HepG2 (cell line): ENCODE data around the gene TUBGCP4. TPM values are rescaled to one million over a fixed set of nuclear protein-coding genes. Genes with fewer than 3 reads are reported as not detected.

Experiments used
- ATF2 ChIP-seq: sonication (generic); formaldehyde crosslinking; IDR thresholded peaks from 2 replicates; pipeline ENCODE4 v1.4.0; 2020; ENCODE audit warnings: missing genetic modification reagents
- BRF2 ChIP-seq: sonication (generic); formaldehyde crosslinking; IDR thresholded peaks from 2 replicates; pipeline ENCODE4 v1.8.1; 2022; ENCODE audit warnings: mild to moderate bottlenecking, missing genetic modification reagents
- CHCHD3 ChIP-seq: sonication (generic); formaldehyde crosslinking; IDR thresholded peaks from 2 replicates; pipeline ENCODE4 v1.8.0; 2022; ENCODE audit warnings: mild to moderate bottlenecking, missing genetic modification reagents, moderate library complexity
- DPF2 ChIP-seq: sonication (generic); formaldehyde crosslinking; IDR thresholded peaks from 2 replicates; pipeline ENCODE4 v1.4.0; 2020; ENCODE audit warnings: mild to moderate bottlenecking, low read depth, missing genetic modification reagents, borderline replicate concordance
- EP300 ChIP-seq, 3 experiments: sonication (generic) in 1 of 3; formaldehyde crosslinking in 1 of 3; IDR thresholded peaks; 2 replicates each; pipeline versions ENCODE4 v1.5.1 to v1.6.1; 2011 to 2020; ENCODE audit warnings: low read depth in 2 of 3, low read length in 2 of 3, borderline replicate concordance in 1 of 3, improper control_type of control experiment in 1 of 3, mild to moderate bottlenecking in 1 of 3, missing genetic modification reagents in 1 of 3, moderate library complexity in 1 of 3
- ERF ChIP-seq: IDR thresholded peaks from 2 replicates; pipeline ENCODE4 v1.6.1; 2018; ENCODE audit warnings: missing biosample characterization, missing genetic modification reagents
- FOSL1 ChIP-seq: sonication (generic); formaldehyde crosslinking; IDR thresholded peaks from 2 replicates; pipeline ENCODE4 v1.9.0; 2021; ENCODE audit warnings: missing genetic modification reagents, borderline replicate concordance
- FOXC1 ChIP-seq: sonication (generic); formaldehyde crosslinking; IDR thresholded peaks from 2 replicates; pipeline ENCODE4 v1.8.0; 2022; ENCODE audit warnings: mild to moderate bottlenecking, missing genetic modification reagents, borderline replicate concordance
- HBP1 ChIP-seq: IDR thresholded peaks from 2 replicates; pipeline ENCODE4 v1.6.1; 2016; ENCODE audit warnings: low read depth, control low read depth
- HNRNPUL1 ChIP-seq: fragments of 200-400 bp; formaldehyde crosslinking; IDR thresholded peaks from 2 replicates; pipeline ENCODE4 v1.6.1; 2017; ENCODE audit warnings: low read depth, mild to moderate bottlenecking, low read length, moderate library complexity
- HOXD1 ChIP-seq: sonication (generic); formaldehyde crosslinking; IDR thresholded peaks from 2 replicates; pipeline ENCODE4 v1.5.0; 2020; ENCODE audit warnings: missing genetic modification reagents
- MAF1 ChIP-seq: sonication (generic); formaldehyde crosslinking; IDR thresholded peaks from 2 replicates; pipeline ENCODE4 v1.5.0; 2020; ENCODE audit warnings: missing genetic modification reagents, borderline replicate concordance
- MIER3 ChIP-seq: IDR thresholded peaks from 2 replicates; pipeline ENCODE4 v1.6.1; 2016; ENCODE audit warnings: missing compliant biosample characterization, borderline replicate concordance
- RFX1 ChIP-seq: fragments of 450-650 bp; IDR thresholded peaks from 2 replicates; pipeline ENCODE4 v1.6.1; 2017
- RNF2 ChIP-seq: fragments of 450-650 bp; conservative IDR thresholded peaks from 2 replicates; pipeline ENCODE4 v1.6.1; 2016; ENCODE audit warnings: low read depth
- TBP ChIP-seq: sonication (generic); formaldehyde crosslinking; IDR thresholded peaks from 2 replicates; pipeline ENCODE4 v1.5.0; 2020; ENCODE audit warnings: missing genetic modification reagents
- TCF7L2 ChIP-seq: IDR thresholded peaks from 2 replicates; pipeline ENCODE4 v1.6.1; 2011; ENCODE audit warnings: mild to moderate bottlenecking, low read depth, low read length, moderate library complexity
- ZBTB14 ChIP-seq: sonication (generic); formaldehyde crosslinking; IDR thresholded peaks from 2 replicates; pipeline ENCODE4 v1.4.0; 2020; ENCODE audit warnings: missing genetic modification reagents
- ZFP37 ChIP-seq: sonication (generic); formaldehyde crosslinking; IDR thresholded peaks from 2 replicates; pipeline ENCODE4 v1.4.0; 2020; ENCODE audit warnings: missing genetic modification reagents, borderline replicate concordance
- ZNF12 ChIP-seq: sonication (generic); formaldehyde crosslinking; IDR thresholded peaks from 2 replicates; pipeline ENCODE4 v1.5.0; 2020; ENCODE audit warnings: missing genetic modification reagents
- ZNF230 ChIP-seq: sonication (generic); formaldehyde crosslinking; IDR thresholded peaks from 2 replicates; pipeline ENCODE4 v1.4.0; 2020; ENCODE audit warnings: mild to moderate bottlenecking, missing genetic modification reagents
- ZNF253 ChIP-seq: sonication (generic); formaldehyde crosslinking; IDR thresholded peaks from 2 replicates; pipeline ENCODE4 v1.8.0; 2022; ENCODE audit warnings: mild to moderate bottlenecking, missing genetic modification reagents, borderline replicate concordance
- ZNF256 ChIP-seq: sonication (generic); formaldehyde crosslinking; conservative IDR thresholded peaks from 2 replicates; pipeline ENCODE4 v1.4.0; 2020; ENCODE audit warnings: missing genetic modification reagents
- ZNF317 ChIP-seq: sonication (generic); formaldehyde crosslinking; IDR thresholded peaks from 2 replicates; pipeline ENCODE4 v1.5.0; 2020; ENCODE audit warnings: mild to moderate bottlenecking, missing genetic modification reagents
- ZNF703 ChIP-seq: sonication (generic); formaldehyde crosslinking; IDR thresholded peaks from 2 replicates; pipeline ENCODE4 v1.5.1; 2020; ENCODE audit warnings: missing genetic modification reagents, mild to moderate bottlenecking, moderate library complexity, borderline replicate concordance
- ZNF839 ChIP-seq: sonication (generic); formaldehyde crosslinking; IDR thresholded peaks from 2 replicates; pipeline ENCODE4 v1.4.0; 2020; ENCODE audit warnings: missing genetic modification reagents, mild to moderate bottlenecking, borderline replicate concordance
- polyA plus RNA-seq, 8 experiments: library from polyadenylated mRNA; depleted of rRNA in 3 of 8; stranded (reverse) in 7 of 8; unstranded in 1 of 8; fragments of >200 nt; fragmentation: Illumina TruSeq in 4 of 8; extraction: Trizol in 4 of 8; gene quantifications; 2 replicates each; pipeline versions ENCODE4 v1.2.1 to v1.2.3, GENCODE V29; 2011 to 2016; ENCODE audit warnings: low read depth in 4 of 8, missing spikeins in 1 of 8, mixed read lengths in 1 of 8; ENCODE audit not compliant: insufficient read depth in 1 of 8
- total RNA-seq, 5 experiments: library from RNA; depleted of rRNA; stranded (reverse); fragments of >200 nt; fragmentation: Illumina TruSeq; extraction: Trizol; gene quantifications; 2 replicates each; pipeline ENCODE4 v1.2.3, GENCODE V29; 2016; ENCODE audit warnings: low read depth in 1 of 5

Gene TUBGCP4
- total and polyA plus RNA-seq, 2 of the 13 experiments (the other 11 are each of a cell fraction or from before 2014, with no cell fraction given), result 15.0 to 20.5 TPM

- TF ChIP-seq EP300 (IDR thresholded peaks at IDR 0.05; ENCODE audit: low read depth in 2 of 2, low read length in 2 of 2) (no peak), EP300 (CRISPR knock-in tag; IDR thresholded peaks at IDR 0.05; ENCODE audit: borderline replicate concordance) (no peak), ZNF230 (CRISPR knock-in tag) (no peak), ATF2 (peak; percentile 45; the same call in 1 of the 2 replicates), DPF2 (no peak), ERF (peak; percentile 80), ZNF256 (CRISPR knock-in tag) (0 out of 2 replicates have a peak, but pooled peaks have one; percentile 3), TBP (CRISPR knock-in tag) (no peak), ZNF317 (CRISPR knock-in tag) (peak; percentile 80), HOXD1 (CRISPR knock-in tag) (no peak), ZFP37 (CRISPR knock-in tag) (no peak), TCF7L2 (no peak), HNRNPUL1 (no peak), ZBTB14 (peak; percentile 89), ZNF253 (CRISPR knock-in tag) (0 out of 2 replicates have a peak, but pooled peaks have one; percentile 23), ZNF703 (no peak), MAF1 (CRISPR knock-in tag) (peak; percentile 38; the same call in 1 of the 2 replicates), HBP1 (CRISPR knock-in tag) (peak; percentile 70; the same call in 1 of the 2 replicates), CHCHD3 (CRISPR knock-in tag) (peak; percentile 95), RNF2 (peak; percentile 76), MIER3 (no peak; the same call in none of the 2 replicates), BRF2 (CRISPR knock-in tag) (no peak), FOSL1 (CRISPR knock-in tag) (no peak), FOXC1 (CRISPR knock-in tag) (peak; percentile 95), ZNF839 (CRISPR knock-in tag) (no peak), RFX1 (no peak), ZNF12 (CRISPR knock-in tag) (no peak)
Observed at GRCh38 chr15:43329960-43330779, 40.7 kb upstream of the TUBGCP4 start, which contains the start of gene LCMT2 (continued).
